GM18498 (cell line): ENCODE results near the gene RLIM.

ENCODE experiments used
- ATAC-seq: cut with Tn5 transposase; IDR thresholded peaks from one replicate; pipeline ENCODE4 v1.9.1; 2021; ENCODE audit warnings: mild to moderate bottlenecking, moderate library complexity; ENCODE audit not compliant: unreplicated experiment

RLIM gene

DNA sequence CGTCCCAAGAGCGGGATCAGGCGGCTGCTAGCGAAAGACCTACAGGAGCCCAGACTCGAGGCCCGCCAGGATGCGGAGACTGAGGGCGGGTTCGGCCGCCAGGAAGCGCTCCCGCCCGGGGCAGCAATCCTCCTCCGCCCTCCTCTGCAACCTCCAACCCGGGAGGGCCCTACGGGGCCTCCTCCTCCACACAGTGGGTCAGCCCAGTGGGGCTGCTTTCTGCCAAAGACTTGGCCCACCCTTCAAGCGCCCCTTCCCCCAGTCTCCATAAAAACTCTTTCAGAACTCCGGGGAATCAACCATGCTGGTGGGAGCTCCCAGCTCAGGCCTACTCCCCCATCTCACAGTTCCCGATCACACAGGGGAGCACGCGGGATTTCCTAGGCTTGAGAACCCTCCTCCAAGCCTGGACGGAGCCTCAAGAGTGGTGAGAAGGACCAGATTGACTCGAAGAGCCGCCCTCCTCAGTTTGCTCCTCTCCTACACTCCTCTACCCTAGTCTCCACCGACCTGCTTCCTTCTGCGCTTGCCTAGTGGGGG is 77.5 kb downstream of the RLIM start:
- peak; percentile 27 for ATAC-seq

DNA sequence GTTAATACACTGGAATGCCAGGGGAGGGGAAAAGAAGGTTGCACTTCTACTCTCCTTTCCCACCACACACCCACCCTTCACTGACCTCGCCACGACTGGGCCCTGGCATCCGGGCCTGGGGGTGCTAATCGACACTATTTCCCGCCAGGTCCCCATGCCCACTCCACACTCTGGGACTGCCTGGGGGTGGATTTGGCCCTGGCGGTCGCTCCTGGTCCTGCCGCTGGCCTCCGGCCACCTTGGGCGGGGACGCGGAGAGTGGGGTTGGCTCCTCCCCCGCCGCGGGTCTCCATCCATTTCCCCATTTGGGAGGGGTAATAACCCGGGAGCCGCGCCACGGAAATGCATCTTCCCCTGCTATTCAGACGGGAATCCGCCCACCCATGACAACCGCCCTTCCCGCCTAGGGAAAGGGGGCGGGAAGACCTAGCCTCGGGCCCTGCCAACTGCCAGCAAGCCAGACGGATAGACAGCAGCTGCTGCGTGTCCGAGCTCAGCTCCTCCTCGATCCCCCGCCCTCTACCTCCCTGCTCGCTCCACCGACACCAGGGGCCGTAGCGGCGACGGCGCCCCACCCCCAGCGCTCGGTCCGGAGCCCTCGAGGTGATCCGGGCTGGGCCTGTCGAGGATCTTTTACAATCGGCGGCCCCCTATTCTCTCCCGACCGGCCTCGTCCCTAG is 78.1 kb downstream of the RLIM start:
- peak; percentile 77 for ATAC-seq

DNA sequence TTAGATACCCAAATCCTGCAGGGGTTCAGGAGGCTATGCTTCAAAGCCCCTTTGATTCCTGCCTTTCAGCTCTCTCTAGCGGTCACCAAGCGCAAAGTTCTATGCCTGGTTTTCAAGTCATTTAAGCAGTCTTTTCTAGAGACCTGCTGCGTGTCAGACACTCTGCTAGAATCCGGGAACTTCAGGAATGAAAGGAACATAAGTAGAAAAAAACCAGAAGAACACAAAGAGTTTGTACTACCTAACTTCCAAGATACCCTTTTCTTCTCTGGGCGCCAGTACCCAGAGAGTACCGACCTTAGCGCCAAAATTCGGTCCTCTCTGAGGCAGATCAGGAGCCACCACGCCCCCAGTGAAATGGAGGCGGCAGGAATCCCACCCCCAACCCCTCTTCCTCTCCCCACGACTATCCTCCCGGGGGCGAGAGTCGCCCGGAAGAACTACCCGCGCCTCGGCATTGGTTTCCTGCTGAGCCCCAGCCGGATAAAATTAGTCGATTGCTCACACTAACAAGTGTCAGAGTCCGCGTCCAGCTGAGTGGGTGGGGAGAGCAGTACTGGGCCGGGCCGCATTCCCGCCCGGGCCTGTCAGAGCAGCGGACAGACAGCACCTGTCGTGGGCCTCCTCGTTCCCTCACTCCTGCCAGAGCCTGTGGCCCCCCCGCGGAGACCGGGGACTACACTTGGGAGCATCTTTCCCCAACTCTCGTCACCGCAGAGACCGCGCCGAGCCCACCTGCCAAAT is 78.8 kb downstream of the RLIM start:
- peak; percentile 40 for ATAC-seq
